ENCODE measurements around the gene GJA8.

GJA8 gene

DNA sequence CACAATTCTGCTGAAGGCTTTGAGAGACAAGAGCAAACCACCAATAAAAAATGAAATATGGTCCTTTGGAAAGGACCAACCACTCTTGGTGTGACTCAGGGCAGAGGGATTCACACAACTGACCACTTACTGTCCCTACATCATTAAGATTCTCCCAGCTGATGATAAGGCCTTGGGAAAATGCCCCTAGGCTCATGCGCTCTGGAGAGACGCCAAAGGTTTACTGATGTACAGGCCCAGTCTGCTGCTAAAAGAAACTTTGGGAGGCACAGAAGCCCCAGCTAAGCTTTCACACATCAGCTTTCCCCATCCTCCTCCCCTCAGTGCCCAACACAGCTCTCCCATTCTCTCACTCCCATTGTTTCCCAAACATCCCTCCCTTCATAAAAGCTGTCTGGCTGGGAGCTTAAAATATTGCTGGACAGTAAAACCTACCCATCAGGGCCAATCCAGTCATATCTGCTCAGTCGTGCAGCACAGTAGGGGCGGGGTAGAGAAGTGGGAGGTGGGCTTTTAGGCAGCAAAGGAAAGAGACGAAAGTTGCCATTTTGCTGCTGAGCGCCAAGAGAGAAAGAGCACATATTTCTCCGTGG lies at the start of gene GJA8:
GJA8 (plus strand) TSS at position 543 of the 593 bp plus-strand sequence. CDS start 5,161 bp downstream, outside the sequence.
- in situ Hi-C loops (cut with HindIII; ENCODE audit: low sequenced_read_pairs), result no loop called here

- in situ Hi-C loops (cut with HindIII; ENCODE audit: low sequenced_read_pairs), result loop anchor here (25.0 kb wide), 1 partner anchor 116 kb away; no protein-coding TSS in a partner anchor
These were observed 49.2 kb upstream of the GJA8 start for GRCh38 chr1:147853391-147853790.

GRCh38 chr1:147854989-147855388 lies 47.6 kb upstream of the GJA8 start:
- in situ Hi-C loops (cut with HindIII; ENCODE audit: low sequenced_read_pairs), result loop anchor here (25.0 kb wide), 1 partner anchor 118 kb away; no protein-coding TSS in a partner anchor

DNA sequence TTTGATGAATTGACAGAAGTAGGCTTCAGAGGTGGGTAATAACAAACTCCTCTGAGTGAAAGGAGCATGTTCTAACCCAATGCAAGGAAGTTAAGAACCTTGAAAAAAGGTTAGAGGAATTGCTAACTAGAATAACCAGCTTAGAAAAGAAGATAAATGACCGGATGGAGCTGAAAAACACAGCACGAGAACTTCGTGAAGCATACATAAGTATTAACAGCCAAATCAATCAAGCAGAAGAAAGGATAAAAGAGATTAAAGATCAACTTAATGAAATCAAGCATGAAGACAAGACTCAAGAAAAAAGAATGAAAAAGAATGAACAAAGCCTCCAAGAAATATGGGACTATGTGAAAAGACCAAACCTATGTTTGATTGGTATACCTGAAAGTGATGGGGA lies 46.6 kb upstream of the GJA8 start:
- in situ Hi-C loops (cut with HindIII; ENCODE audit: low sequenced_read_pairs), result loop anchor here (25.0 kb wide), 1 partner anchor 119 kb away; no protein-coding TSS in a partner anchor

- in situ Hi-C loops (cut with HindIII; ENCODE audit: low sequenced_read_pairs), result loop anchor here (25.0 kb wide), 1 partner anchor 130 kb away; no protein-coding TSS in a partner anchor
These were observed 35.4 kb upstream of the GJA8 start for GRCh38 chr1:147867204-147867603.

- in situ Hi-C loops (cut with HindIII; ENCODE audit: low sequenced_read_pairs), result no loop called here
These were observed 24.6 kb upstream of the GJA8 start for GRCh38 chr1:147878022-147878421.

- in situ Hi-C loops (cut with HindIII; ENCODE audit: low sequenced_read_pairs), result no loop called here
These were observed 22.7 kb upstream of the GJA8 start for GRCh38 chr1:147879911-147880310.

- in situ Hi-C loops (cut with HindIII; ENCODE audit: low sequenced_read_pairs), result no loop called here
These were observed 20.1 kb upstream of the GJA8 start for GRCh38 chr1:147882535-147882934.

GRCh38 chr1:147890177-147890790 lies 12.3 kb upstream of the GJA8 start:
- in situ Hi-C loops (cut with HindIII; ENCODE audit: low sequenced_read_pairs), result no loop called here

DNA sequence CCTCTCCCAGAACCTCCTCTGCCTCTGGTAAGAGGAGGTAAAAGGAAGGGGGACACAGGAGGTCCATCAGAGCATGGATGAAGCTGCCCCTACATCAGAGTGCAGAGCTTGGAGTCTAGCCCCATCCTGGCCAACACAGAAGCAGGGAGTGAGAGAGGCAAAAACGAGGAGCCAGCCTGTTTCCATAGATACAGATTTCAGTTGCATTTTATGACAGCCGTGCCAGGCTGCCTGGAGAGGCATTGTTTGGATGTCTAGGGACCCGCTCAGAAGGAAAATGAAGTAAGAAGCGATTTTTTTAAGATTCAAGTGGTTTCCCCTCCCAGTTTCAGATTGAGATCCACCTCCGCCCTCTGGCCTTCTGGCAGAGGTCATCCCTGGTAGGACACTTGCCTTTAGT lies 11.5 kb upstream of the GJA8 start:
- in situ Hi-C loops (cut with HindIII; ENCODE audit: low sequenced_read_pairs), result no loop called here

GRCh38 chr1:147892216-147892615 lies 10.4 kb upstream of the GJA8 start:
- in situ Hi-C loops (cut with HindIII; ENCODE audit: low sequenced_read_pairs), result no loop called here

GRCh38 chr1:147892731-147893214 lies 9.8 kb upstream of the GJA8 start:
- in situ Hi-C loops (cut with HindIII; ENCODE audit: low sequenced_read_pairs), result no loop called here

- in situ Hi-C loops (cut with HindIII; ENCODE audit: low sequenced_read_pairs), result no loop called here
These were observed 7.5 kb upstream of the GJA8 start for GRCh38 chr1:147895123-147895522.

DNA sequence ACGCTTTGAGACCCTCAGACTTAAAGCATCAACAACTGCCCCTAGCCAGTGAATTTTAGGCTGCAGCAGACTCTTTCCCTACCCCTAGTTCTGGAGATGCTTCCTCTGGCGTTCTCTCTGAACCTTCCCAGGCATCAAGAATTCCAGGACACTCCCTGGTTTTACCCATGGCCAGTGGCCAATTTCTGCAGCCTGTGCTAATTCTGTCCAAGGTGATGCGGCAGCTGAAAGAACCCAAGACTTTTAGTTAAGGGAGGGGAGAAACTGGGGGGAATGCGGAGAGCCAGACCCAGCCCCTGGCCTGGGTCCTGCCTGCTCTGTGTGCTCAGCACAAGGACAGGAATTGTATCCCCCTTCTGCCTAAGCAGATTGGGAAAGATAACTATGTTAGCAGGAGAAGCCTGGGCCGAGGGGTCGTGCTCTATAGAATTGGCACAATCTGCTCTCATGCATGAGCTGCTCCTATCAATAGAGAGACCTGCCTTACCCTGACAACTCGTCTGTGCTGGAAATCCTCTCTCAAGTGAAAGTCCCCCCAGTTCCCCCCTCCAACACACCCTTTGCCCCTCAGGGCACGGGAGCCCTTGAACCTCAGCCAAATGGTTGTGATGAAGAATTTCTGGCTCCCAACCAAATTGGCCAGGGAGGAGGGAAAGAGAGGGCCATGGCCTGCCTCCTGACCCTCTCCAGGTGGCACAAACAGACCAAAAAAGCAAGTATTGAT lies 5.4 kb upstream of the GJA8 start:
- in situ Hi-C loops (cut with HindIII; ENCODE audit: low sequenced_read_pairs), result no loop called here

- in situ Hi-C loops (cut with HindIII; ENCODE audit: low sequenced_read_pairs), result no loop called here
These were observed 4.8 kb upstream of the GJA8 start for GRCh38 chr1:147897789-147898188.

DNA sequence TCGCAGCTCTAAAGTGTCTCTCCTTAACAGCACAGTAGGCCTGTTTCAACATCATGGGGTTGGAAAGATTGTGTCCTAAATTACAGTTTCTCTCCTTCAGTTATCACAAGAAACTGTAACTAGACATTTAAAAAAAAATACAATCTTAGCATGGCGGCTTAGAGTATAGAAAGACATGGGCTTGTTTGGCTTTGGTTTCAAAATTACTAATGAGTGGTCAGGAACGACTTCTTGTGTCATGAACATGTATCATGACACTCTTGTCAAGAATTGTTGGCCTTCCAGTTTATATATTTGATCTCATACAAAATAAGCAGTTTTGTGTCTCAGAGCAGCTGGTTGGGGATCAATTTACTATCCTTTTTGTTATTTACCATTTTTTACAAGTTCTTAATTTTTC lies 2.1 kb downstream of the GJA8 start:
- in situ Hi-C loops (cut with HindIII; ENCODE audit: low sequenced_read_pairs), result no loop called here

DNA sequence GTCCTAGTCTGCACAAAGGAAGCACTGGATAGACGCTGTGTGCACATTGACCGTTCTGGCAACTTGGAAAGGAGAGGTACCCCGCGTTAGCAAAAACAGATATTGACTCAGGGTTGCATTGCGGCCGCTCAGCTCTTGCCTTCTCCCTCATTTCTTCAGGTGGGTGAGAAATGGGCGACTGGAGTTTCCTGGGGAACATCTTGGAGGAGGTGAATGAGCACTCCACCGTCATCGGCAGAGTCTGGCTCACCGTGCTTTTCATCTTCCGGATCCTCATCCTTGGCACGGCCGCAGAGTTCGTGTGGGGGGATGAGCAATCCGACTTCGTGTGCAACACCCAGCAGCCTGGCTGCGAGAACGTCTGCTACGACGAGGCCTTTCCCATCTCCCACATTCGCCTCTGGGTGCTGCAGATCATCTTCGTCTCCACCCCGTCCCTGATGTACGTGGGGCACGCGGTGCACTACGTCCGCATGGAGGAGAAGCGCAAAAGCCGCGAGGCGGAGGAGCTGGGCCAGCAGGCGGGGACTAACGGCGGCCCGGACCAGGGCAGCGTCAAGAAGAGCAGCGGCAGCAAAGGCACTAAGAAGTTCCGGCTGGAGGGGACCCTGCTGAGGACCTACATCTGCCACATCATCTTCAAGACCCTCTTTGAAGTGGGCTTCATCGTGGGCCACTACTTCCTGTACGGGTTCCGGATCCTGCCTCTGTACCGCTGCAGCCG lies 5.4 kb downstream of the GJA8 start:
- in situ Hi-C loops (cut with HindIII; ENCODE audit: low sequenced_read_pairs), result no loop called here

DNA sequence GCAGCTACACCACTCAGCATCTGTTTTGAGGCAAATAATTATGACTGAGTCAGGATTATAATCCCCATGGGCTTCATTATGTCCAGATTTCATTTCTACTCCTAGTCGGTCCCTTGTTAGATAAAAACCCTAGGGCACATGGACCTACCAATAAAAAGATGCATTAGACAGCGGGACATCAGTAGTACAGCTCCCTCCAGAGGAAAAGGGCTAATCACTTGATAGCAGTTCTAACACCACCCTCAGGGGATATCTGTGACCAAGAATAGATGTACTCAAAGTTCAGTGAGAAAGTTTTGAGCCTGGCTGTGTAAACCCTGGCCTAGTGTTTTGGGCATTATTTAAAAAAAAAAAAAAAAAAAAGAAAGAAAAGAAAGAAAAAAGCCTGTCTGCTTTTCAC lies 10.0 kb downstream of the GJA8 start:
- in situ Hi-C loops (cut with HindIII; ENCODE audit: low sequenced_read_pairs), result no loop called here

GRCh38 chr1:147913362-147913942 lies 10.9 kb downstream of the GJA8 start:
- in situ Hi-C loops (cut with HindIII; ENCODE audit: low sequenced_read_pairs), result no loop called here

- in situ Hi-C loops (cut with HindIII; ENCODE audit: low sequenced_read_pairs), result no loop called here
These were observed 17.3 kb downstream of the GJA8 start for GRCh38 chr1:147919896-147920295.

GRCh38 chr1:147924813-147925212 lies 22.2 kb downstream of the GJA8 start:
- in situ Hi-C loops (cut with HindIII; ENCODE audit: low sequenced_read_pairs), result no loop called here

All from DLD1 (cell line).